Effector CD8-positive, alpha-beta T cell (primary cell): ENCODE results near the gene DUSP22.

ENCODE experiments used
- DNase-seq: peaks from one replicate; lab custom pipeline; 2025; lab: John Stamatoyannopoulos, UW

DUSP22 gene

DNA sequence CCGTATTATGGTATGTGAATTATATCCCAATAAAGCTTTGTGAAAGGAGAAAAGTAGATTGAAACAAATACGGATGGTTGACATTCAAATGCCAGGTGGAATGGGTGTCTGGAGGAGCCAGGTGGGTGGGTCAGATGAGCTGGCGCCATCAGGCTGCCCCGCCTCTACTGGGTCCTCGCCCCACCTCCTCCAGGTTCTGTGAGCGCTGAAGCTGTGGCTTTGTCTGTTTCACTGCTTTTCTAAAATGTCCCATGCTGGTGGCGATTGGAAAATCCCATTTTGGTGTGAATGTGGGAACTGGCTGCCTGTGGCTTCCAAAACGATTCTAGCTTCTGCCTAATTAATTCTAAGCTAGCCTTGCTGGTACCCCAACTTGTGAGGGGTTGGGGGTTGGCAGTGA, 16.5 kb downstream of the DUSP22 start:
- no peak for DNase-seq

DNA sequence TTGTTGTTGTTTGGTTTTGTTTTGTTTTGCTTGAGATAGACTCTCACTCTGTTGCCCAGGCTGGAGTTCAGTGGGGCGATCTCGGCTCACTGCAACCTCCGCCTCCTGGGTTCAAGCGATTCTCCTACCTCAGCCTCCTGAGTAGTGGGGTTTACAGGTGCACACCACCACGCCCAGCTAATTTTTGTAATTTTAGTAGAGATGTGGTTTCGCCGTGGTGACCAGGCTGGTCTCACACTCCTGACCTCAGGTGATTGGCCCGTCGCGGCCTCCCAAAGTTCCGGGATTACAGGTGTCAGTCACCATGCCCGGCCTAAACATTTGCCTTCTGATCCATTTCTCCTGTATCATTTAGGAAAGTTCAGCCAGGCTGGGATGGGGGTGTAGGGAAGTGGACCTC, 17.7 kb downstream of the DUSP22 start:
- no peak for DNase-seq

DNA sequence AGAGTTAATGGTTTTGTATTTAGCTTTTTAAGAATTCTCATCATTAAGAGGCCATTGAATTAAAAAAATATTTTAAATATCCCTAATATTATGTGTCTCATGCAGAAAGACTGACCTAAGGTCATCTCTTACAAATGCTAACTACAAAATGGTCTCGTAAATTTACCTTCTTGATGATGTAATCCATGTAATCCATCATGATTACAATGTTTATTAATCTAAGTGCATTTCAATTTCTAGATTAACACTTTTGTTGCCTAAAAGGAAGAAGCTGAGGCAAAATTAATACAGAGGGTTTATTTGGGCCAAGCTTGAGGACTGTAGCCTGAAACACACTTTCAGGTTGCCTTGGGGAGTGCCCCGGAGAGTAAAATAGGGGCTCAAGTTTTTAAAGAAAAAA, 18.4 kb downstream of the DUSP22 start:
- DNase-seq: no peak

- DNase-seq: no peak
These were observed 19.5 kb downstream of the DUSP22 start for GRCh38 chr6:311679-312220.

DNA sequence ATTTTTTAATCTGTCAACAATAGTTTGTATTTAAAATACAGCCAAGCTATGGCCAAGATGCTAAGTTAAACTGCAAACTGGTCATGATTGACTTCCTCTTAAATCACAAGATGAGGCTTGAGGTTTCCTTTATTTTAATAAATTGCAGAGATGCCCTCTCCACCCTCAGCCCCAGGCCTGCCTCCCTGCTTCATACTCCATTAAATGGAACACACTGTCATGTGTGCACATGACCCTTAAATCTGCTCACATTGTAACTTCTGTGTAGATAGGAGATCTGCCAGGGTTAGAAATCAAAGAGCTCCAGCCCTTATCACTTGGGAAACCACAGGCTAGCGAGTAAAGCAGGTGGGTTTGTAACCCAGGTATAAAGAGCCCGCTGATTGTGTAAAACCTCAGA, 20.8 kb downstream of the DUSP22 start:
- DNase-seq: no peak

GRCh38 chr6:313917-314316, 21.6 kb downstream of the DUSP22 start:
- DNase-seq: no peak

GRCh38 chr6:314377-314776, 22.1 kb downstream of the DUSP22 start:
- DNase-seq: no peak

DNA sequence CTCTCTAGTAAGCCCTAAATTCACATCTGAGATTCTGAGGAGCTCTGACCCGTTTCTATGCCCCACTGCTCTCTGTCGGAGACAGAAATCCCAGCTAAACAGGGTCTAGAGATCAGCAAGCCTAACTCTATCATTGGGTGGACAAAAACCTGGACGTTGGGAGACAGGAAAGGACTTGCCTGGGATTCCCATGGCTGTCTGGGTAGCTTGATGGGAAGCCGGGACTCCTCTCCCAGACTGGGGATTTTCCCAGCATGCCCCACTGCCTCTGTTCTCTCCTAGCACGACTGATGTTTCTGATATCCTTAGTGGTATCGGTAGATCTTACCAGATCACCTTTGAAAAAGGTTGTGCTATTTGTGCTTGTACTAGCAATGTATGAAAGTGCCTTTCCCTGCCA, 22.9 kb downstream of the DUSP22 start:
- DNase-seq: no peak

GRCh38 chr6:315921-316752, 23.9 kb downstream of the DUSP22 start:
- no peak for DNase-seq

DNA sequence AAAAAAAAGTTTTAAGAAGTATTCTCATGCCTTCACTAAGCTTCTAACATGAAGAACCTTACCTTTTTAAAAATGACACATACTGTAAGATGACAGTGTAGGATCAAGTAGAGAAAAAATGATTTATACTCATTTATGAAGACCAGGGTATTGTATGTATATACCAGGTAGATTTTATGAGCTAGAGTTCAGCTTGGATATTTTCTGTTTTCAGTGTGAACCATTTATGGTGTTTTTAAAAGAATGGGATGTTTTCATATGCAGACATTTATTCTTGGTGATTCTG, 24.4 kb downstream of the DUSP22 start:
- no peak for DNase-seq

DNA sequence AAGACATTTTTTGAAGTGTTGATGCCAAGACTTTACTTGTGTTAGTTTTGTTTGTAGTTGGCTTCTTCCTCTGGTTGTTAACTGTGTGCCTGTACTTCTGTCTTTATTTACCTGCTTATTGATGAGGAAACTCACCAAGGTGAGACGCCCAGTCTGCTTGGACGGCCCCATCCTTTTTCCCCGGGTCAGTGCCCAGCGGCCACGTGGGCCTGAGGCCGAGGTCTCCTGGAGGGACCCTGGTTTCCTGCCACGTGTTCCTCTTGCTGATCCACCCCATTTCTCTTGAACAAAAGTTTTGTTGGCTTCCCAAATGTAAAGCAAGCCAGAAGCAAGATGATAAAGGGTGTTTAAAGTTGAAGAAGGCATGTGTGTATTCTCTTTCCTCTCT, 24.8 kb downstream of the DUSP22 start:
- no peak for DNase-seq

GRCh38 chr6:317448-318144, 25.3 kb downstream of the DUSP22 start:
- no peak for DNase-seq

DNA sequence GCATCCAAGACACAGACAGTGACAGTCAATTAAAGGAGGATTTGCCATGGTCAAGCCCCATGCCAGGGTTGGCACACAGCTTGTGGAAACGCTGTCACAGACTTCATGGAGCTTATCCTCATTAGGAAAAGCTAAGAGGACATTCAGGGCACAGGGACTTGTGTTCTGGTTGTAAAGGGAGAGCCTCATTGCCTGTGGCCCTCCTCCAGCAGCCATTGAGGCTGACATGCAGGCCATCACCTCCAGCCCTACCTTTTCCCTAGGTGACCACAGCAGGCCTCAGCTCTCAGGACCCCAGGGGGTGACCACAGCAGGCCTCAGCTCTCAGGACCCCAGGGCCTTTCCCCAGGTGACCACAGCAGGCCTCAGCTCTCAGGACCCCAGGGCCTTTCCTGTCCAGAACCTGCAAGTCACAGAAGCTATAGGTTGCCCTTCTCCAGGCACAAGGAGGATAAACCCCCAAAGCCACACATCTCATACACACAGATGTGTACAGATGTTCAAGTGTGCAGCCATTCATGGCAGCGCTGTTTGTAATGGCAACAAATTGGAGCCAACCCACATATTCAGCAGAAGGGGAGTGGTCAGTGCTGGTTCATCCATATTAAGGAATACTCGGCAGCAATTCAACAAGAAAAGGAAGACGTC, 26.1 kb downstream of the DUSP22 start:
- DNase-seq: no peak

DNA sequence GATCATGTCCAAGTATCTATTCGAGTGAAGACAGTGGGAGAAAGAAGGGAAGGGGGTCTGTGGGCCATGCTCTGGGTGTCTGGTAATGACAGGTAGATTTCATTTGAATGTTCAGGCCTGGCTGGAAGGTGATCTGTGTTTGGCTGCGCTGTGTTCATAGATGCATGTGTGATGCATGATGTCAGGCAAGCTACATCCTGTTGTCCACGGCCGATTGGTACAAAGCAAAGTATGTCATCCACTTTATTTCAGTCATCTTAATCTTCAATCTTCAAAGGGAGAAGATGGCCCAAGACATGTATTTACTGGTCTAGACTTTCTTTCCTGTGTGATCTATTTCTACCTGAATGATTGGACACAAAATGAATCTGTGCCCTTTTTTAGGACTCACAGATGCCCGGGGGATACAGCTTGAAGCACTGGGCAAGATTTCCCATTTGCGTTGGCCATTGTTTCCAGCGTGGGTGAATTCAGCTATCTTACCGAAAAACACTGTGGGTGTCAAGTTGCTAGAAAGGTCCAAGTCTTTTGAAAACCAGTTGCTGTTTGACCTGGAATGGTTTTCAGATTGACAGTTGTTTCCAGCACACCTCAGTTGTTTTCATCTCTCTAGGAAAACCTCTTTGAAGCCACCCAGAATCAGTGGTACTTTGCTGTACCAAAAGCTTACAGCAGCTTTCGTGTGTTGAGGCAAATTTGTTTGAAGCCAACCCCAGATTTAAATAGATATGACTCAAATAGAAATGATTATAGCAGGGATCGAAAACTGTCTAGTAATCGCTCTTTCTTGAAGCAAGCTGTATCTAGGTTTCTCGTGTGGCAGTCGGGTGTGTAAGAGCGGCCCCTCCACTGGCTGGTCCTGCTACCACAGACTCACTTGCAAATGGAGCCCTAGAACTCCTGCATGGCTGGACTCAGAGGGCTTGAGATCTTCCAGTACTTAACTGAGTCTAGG, 27.2 kb downstream of the DUSP22 start:
- DNase-seq: no peak

- no peak for DNase-seq
These were observed 28.3 kb downstream of the DUSP22 start for GRCh38 chr6:320351-321157.

GRCh38 chr6:321158-321438, 28.8 kb downstream of the DUSP22 start:
- DNase-seq: no peak

DNA sequence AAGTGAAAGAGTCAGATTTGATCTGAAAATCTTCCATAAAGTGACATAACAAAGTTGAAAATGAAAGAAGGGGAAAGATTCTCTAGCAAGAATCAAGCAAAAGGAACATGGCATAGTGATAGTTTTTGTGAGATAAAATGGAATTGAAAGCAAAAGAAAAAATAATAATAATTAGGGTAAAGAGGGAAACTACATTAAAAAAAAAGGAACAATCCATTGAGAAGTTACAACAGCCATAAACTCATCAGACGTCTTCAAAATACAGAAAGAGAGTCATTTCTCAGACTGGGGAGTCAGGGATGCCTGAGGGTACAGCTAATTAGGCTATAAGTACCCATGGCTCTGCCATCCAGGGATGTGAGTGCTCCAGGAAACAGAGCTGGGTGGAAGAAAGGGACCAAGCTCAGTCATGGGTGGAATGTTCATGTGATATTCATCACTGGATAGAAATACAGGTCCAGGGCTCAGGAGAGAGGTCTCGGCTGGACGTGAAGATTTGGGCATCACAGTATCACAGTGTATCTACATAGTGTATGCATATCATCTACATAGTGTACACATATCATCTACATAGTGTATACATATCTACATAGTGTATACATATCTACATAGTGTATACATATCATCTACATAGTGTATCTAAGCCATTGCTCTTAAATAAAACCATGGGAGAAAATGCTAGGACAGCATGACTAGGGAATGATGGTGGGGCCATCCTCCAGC, 29.4 kb downstream of the DUSP22 start:
- no peak for DNase-seq

GRCh38 chr6:322259-322930, 30.1 kb downstream of the DUSP22 start:
- DNase-seq: no peak

GRCh38 chr6:322940-323729, 30.8 kb downstream of the DUSP22 start:
- no peak for DNase-seq
